Inflammatory macrophage treated with lipopolysaccharide for 4 hours (primary cell): ENCODE measurements around the gene ZNF185.

ENCODE experiments used
- DNase-seq: peaks from one replicate; pipeline ENCODE4 v3.0.0-alpha.2; 2020

Gene ZNF185

GRCh38 chrX:152897222-152898131 is at the start of gene ZNF185:
Gene ZNF185, plus strand, starts transcription at chrX:152898067. Its CDS starts 16,423 bp downstream, at chrX:152914490.
- no peak for DNase-seq

- DNase-seq, result no peak
Observed at GRCh38 chrX:152850465-152850864, 47.4 kb upstream of the ZNF185 start.

GRCh38 chrX:152853986-152854385 is 43.9 kb upstream of the ZNF185 start:
- no peak for DNase-seq

GRCh38 chrX:152861116-152861515 is 36.8 kb upstream of the ZNF185 start:
- no peak for DNase-seq

- DNase-seq, result no peak
Observed at GRCh38 chrX:152861826-152862225, 36.0 kb upstream of the ZNF185 start.

GRCh38 chrX:152865232-152865920 is 32.5 kb upstream of the ZNF185 start:
- DNase-seq, result no peak

GRCh38 chrX:152866386-152866785 is 31.5 kb upstream of the ZNF185 start:
- DNase-seq, result no peak

GRCh38 chrX:152869972-152870371 is 27.9 kb upstream of the ZNF185 start:
- DNase-seq, result no peak

- DNase-seq, result no peak
Observed at GRCh38 chrX:152871260-152871659, 26.6 kb upstream of the ZNF185 start.

- no peak for DNase-seq
Observed at GRCh38 chrX:152872522-152872921, 25.3 kb upstream of the ZNF185 start.

- DNase-seq, result no peak
Observed at GRCh38 chrX:152873361-152873760, 24.5 kb upstream of the ZNF185 start.

GRCh38 chrX:152876931-152877840 is 20.7 kb upstream of the ZNF185 start:
- DNase-seq, result no peak

- DNase-seq, result no peak
Observed at GRCh38 chrX:152878976-152879755, 18.7 kb upstream of the ZNF185 start.

GRCh38 chrX:152881289-152881688 is 16.6 kb upstream of the ZNF185 start:
- no peak for DNase-seq

GRCh38 chrX:152884171-152884570 is 13.7 kb upstream of the ZNF185 start:
- no peak for DNase-seq

- no peak for DNase-seq
Observed at GRCh38 chrX:152886716-152887115, 11.2 kb upstream of the ZNF185 start.

GRCh38 chrX:152892499-152892898 is 5.4 kb upstream of the ZNF185 start:
- no peak for DNase-seq

GRCh38 chrX:152892999-152893891 is 4.6 kb upstream of the ZNF185 start:
- DNase-seq, result no peak

- DNase-seq, result no peak
Observed at GRCh38 chrX:152893980-152894610, 3.8 kb upstream of the ZNF185 start.

- DNase-seq, result no peak
Observed at GRCh38 chrX:152895121-152895520, 2.7 kb upstream of the ZNF185 start.
